CD14-positive monocyte (primary cell): ENCODE data around the gene ESYT1. TPM values are rescaled to one million over a fixed set of nuclear protein-coding genes. Genes with fewer than 3 reads are reported as not detected.
A peak's percentile ranks its signal among the peaks of the same experiment; 100 is the strongest.

ENCODE experiments used
- DNase-seq, 3 donors: peaks; one replicate each; pipeline ENCODE4 v3.0.0-alpha.2; 2011 to 2022
- H2AFZ ChIP-seq: 2 replicates; pipeline ENCODE4 v1.6.0; 2012; ENCODE audit warnings: mild to moderate bottlenecking, low read depth, low read length, inconsistent platforms; ENCODE audit not compliant: insufficient read depth, poor library complexity, severe bottlenecking
- H3K27ac ChIP-seq, 2 donors: 1 replicate in 1 of 2; 2 replicates in 1 of 2; pipeline ENCODE4 v1.5.1; 2012 to 2013; ENCODE audit warnings: low read length in 2 of 2, control low read depth in 1 of 2, inconsistent platforms in 1 of 2, low read depth in 1 of 2, mild to moderate bottlenecking in 1 of 2
- H3K27me3 ChIP-seq, 2 donors: one replicate each; pipeline versions ENCODE4 v1.6.0 to v1.6.1; 2011 to 2013; ENCODE audit warnings: low read length in 2 of 2; ENCODE audit not compliant: control insufficient read depth in 2 of 2, insufficient read depth in 2 of 2
- H3K36me3 ChIP-seq, 2 donors: replicated peaks in 1 of 2; 1 replicate in 1 of 2; 2 replicates in 1 of 2; pipeline versions ENCODE4 v1.5.1 to v1.6.1; 2012 to 2013; ENCODE audit warnings: low read length in 2 of 2, control low read depth in 1 of 2, inconsistent platforms in 1 of 2, mild to moderate bottlenecking in 1 of 2; ENCODE audit not compliant: insufficient read depth in 2 of 2, control insufficient read depth in 1 of 2
- H3K4me1 ChIP-seq, 2 donors: 1 replicate in 1 of 2; 2 replicates in 1 of 2; pipeline versions ENCODE4 v1.5.1 to v1.6.1; 2012 to 2013; ENCODE audit warnings: low read length in 2 of 2, control low read depth in 1 of 2, inconsistent platforms in 1 of 2, mild to moderate bottlenecking in 1 of 2, moderate library complexity in 1 of 2; ENCODE audit not compliant: insufficient read depth in 2 of 2, control insufficient read depth in 1 of 2
- H3K4me2 ChIP-seq: replicated peaks from 2 replicates; pipeline ENCODE3; 2012; ENCODE audit warnings: low read length, moderate library complexity, mild to moderate bottlenecking; ENCODE audit not compliant: poor library complexity, severe bottlenecking; ENCODE audit errors: extremely low read depth
- H3K4me3 ChIP-seq, 3 experiments: fragments of 200-600 bp in 1 of 3; sonication (generic) in 1 of 3; replicated peaks in 1 of 3; 1 replicate in 2 of 3; 2 replicates in 1 of 3; pipeline ENCODE4 v1.5.1; 2011 to 2013; ENCODE audit warnings: low read length in 3 of 3, mild to moderate bottlenecking in 3 of 3, control low read depth in 2 of 3, low read depth in 2 of 3, inconsistent platforms in 1 of 3, moderate library complexity in 1 of 3
- H3K79me2 ChIP-seq: 2 replicates; pipeline ENCODE4 v1.6.0; 2012; ENCODE audit warnings: mild to moderate bottlenecking, control low read depth, inconsistent platforms, low read length, moderate library complexity; ENCODE audit not compliant: insufficient read depth
- H3K9ac ChIP-seq: 2 replicates; pipeline ENCODE4 v1.6.0; 2017; ENCODE audit warnings: low read length, mild to moderate bottlenecking; ENCODE audit not compliant: insufficient read depth, poor library complexity, severe bottlenecking
- H3K9me3 ChIP-seq, 2 donors: replicated peaks in 1 of 2; 1 replicate in 1 of 2; 2 replicates in 1 of 2; pipeline versions ENCODE4 v1.5.1 to v1.6.1; 2012 to 2013; ENCODE audit warnings: low read length in 2 of 2, control low read depth in 1 of 2; ENCODE audit not compliant: control insufficient read depth in 1 of 2, insufficient read depth in 1 of 2
- H4K20me1 ChIP-seq: 2 replicates; pipeline ENCODE4 v1.6.0; 2012; ENCODE audit warnings: mild to moderate bottlenecking, low read length, control low read depth, moderate library complexity; ENCODE audit not compliant: insufficient read depth
- H3K27ac Mint-ChIP-seq, 7 donors: one replicate each; pipeline ENCODE4 v1.8.0; 2020; ENCODE audit warnings: mild to moderate bottlenecking in 7 of 7, mixed read lengths in 7 of 7, moderate library complexity in 6 of 7, inconsistent platforms in 2 of 7
- H3K27me3 Mint-ChIP-seq, 3 donors: one replicate each; pipeline ENCODE4 v1.8.0; 2021 to 2022; ENCODE audit warnings: low read depth in 3 of 3, mild to moderate bottlenecking in 3 of 3, mixed read lengths in 3 of 3, moderate library complexity in 3 of 3, inconsistent platforms in 1 of 3
- H3K36me3 Mint-ChIP-seq, 2 donors: one replicate each; pipeline ENCODE4 v1.8.0; 2020; ENCODE audit warnings: mixed read lengths in 2 of 2, inconsistent platforms in 1 of 2, mild to moderate bottlenecking in 1 of 2
- H3K4me1 Mint-ChIP-seq: one replicate; pipeline ENCODE4 v1.8.0; 2020; ENCODE audit warnings: mild to moderate bottlenecking, mixed read lengths
- H3K4me3 Mint-ChIP-seq, 2 donors: one replicate each; pipeline ENCODE4 v1.8.0; 2020; ENCODE audit warnings: mild to moderate bottlenecking in 2 of 2, mixed read lengths in 2 of 2, moderate library complexity in 1 of 2
- H3K9me3 Mint-ChIP-seq, 7 donors: one replicate each; pipeline ENCODE4 v1.8.0; 2020 to 2022; ENCODE audit warnings: mixed read lengths in 7 of 7, mild to moderate bottlenecking in 6 of 7, moderate library complexity in 6 of 7, inconsistent platforms in 2 of 7
- WGBS: methylation state at CpG from one replicate; pipeline ENCODE4 v1.1.5; 2013; ENCODE audit warnings: missing lambda C conversion rate; ENCODE audit not compliant: insufficient coverage; 5-methylcytosine and 5-hydroxymethylcytosine counted together
- intact Hi-C, 2 donors: fragments of 100-400 bp; cut with micrococcal nuclease; formaldehyde crosslinking; loops; one replicate each; pipeline versions ENCODE4 v1.15.0 to v1.15.1; 2023
- polyA plus RNA-seq, 3 donors: library from polyadenylated mRNA; depleted of rRNA in 1 of 3; unstranded in 2 of 3; stranded (reverse) in 1 of 3; fragments of 300-500 nt in 2 of 3; fragments of >200 nt in 1 of 3; fragmentation: Illumina TruSeq in 2 of 3; gene quantifications; 1 replicate in 2 of 3; 2 replicates in 1 of 3; pipeline ENCODE4 v1.2.3, GENCODE V29; 2012 to 2021
- TF ChIP-seq, protein P1 (sequence below): fragments of 200-600 bp; IDR thresholded peaks from one replicate; pipeline ENCODE4 v1.8.0; 2022; ENCODE audit warnings: antibody characterized with exemption, mild to moderate bottlenecking

The ESYT1 gene
- polyA plus RNA-seq, 3 donors = 74.2 to 81.1 (median 74.6) TPM

DNA sequence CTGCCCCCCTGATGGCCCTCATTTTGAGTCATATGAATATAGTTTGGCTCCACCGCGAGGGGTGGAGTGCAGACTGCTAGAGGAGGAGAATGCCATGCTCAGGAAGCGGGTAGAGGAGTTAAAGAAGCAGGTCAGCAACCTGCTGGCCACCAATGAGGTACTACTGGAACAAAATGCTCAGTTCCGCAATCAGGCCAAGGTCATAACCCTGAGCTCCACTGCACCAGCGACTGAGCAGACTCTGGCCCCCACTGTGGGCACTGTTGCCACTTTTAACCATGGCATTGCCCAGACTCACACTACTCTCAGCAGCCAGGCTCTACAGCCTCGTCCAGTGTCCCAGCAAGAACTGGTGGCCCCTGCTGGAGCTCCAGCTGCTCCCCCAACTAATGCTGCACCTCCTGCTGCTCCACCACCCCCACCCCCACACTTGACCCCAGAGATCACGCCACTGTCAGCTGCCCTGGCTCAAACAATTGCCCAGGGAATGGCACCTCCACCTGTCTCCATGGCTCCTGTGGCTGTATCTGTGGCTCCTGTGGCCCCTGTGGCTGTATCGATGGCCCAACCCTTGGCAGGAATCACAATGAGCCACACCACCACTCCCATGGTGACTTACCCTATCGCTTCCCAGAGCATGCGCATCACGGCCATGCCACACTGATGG is 6.7 kb upstream of the ESYT1 start:
- H3K4me3 ChIP-seq = no peak overlapping the region
- Mint-ChIP-seq H3K4me1 (peaks cover 55% of the 10 kb centered on the region), H3K4me3 (no peak overlapping the region), H3K27ac (peak overlapping the region in 2 of 7 donors; percentile 45 to 65), H3K36me3 (peaks cover 31 to 41% of the 10 kb centered on the region in 2 donors), H3K9me3 (no peaks in the 10 kb centered on the region), H3K27me3 (peaks cover 0 to 1% (median 0%) of the 10 kb centered on the region in 3 donors)
- H2AFZ ChIP-seq = no peak overlapping the region
- H3K4me2 ChIP-seq = no peak overlapping the region
- H3K9ac ChIP-seq = no peak overlapping the region
- DNase-seq = no peak
- peaks cover 47 to 58% of the 10 kb centered on the region in 2 donors for H3K4me1 ChIP-seq
- intact Hi-C loops = loop anchor here (5.0 to 10.0 kb wide), 2 partner anchors 66 to 343 kb away; partner anchors contain the start of genes SPRYD4 (in 2 of the 2) and SMARCC2 (in 1 of the 2)
- H3K27ac ChIP-seq = no peak overlapping the region
- peaks cover 16 to 31% of the 10 kb centered on the region in 2 donors for H3K36me3 ChIP-seq
- peaks cover 83% of the 10 kb centered on the region for H3K79me2 ChIP-seq
- no peaks in the 10 kb centered on the region for H3K9me3 ChIP-seq
- H4K20me1 ChIP-seq = peaks cover 28% of the 10 kb centered on the region
- TF ChIP-seq, protein P1, sequence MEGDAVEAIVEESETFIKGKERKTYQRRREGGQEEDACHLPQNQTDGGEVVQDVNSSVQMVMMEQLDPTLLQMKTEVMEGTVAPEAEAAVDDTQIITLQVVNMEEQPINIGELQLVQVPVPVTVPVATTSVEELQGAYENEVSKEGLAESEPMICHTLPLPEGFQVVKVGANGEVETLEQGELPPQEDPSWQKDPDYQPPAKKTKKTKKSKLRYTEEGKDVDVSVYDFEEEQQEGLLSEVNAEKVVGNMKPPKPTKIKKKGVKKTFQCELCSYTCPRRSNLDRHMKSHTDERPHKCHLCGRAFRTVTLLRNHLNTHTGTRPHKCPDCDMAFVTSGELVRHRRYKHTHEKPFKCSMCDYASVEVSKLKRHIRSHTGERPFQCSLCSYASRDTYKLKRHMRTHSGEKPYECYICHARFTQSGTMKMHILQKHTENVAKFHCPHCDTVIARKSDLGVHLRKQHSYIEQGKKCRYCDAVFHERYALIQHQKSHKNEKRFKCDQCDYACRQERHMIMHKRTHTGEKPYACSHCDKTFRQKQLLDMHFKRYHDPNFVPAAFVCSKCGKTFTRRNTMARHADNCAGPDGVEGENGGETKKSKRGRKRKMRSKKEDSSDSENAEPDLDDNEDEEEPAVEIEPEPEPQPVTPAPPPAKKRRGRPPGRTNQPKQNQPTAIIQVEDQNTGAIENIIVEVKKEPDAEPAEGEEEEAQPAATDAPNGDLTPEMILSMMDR = no peak
- 97% methylated on average over 8 of the region's 11 CpGs for WGBS
- H3K27me3 ChIP-seq = no peaks in the 10 kb centered on the region

DNA sequence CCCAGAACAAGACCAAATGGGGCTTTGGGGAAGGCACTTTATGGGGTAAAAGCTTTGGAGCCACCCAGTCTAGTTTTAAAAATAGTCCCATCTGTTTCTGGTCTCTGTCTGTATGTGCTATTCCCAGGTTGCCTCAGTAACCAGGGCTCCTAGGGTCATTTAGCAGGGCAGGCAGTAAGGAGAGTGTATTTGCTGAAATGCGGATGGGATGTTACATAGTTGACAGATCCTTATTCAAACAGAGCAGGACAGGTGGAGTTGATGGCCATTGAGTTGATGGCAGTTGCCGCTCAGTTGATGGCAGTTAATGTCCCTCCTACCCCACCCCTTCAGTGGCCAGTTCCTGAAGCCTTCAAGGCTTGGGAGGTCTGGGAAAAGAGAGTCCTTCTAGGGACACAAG is 5.4 kb upstream of the ESYT1 start:
- Histone ChIP-seq H3K4me3 (no peak overlapping the region), H3K4me2 (no peak overlapping the region), H3K79me2 (peaks cover 72% of the 10 kb centered on the region), H3K4me1 (peaks cover 53 to 65% of the 10 kb centered on the region in 2 donors), H4K20me1 (peaks cover 28% of the 10 kb centered on the region), H3K36me3 (peaks cover 16 to 31% of the 10 kb centered on the region in 2 donors), H3K27ac (peak overlapping the region in 1 of 2 donors; percentile 53), H2AFZ (no peak overlapping the region), H3K9ac (no peak overlapping the region), H3K9me3 (no peaks in the 10 kb centered on the region), H3K27me3 (no peaks in the 10 kb centered on the region)
- no CpG with 5 or more reads among the region's 2 CpGs for WGBS
- Mint-ChIP-seq H3K27ac (peak overlapping the region in 3 of 7 donors; percentile 7 to 46 (median 31)), H3K4me3 (no peak overlapping the region), H3K27me3 (peaks cover 0 to 1% (median 1%) of the 10 kb centered on the region in 3 donors), H3K36me3 (peaks cover 26 to 37% of the 10 kb centered on the region in 2 donors), H3K4me1 (peaks cover 62% of the 10 kb centered on the region), H3K9me3 (no peaks in the 10 kb centered on the region)
- TF ChIP-seq, protein P1 = no peak
- intact Hi-C loops = loop anchor here (5.0 to 10.0 kb wide), 2 partner anchors 65 to 342 kb away; partner anchors contain the start of genes SPRYD4 (in 2 of the 2) and SMARCC2 (in 1 of the 2)
- no peak for DNase-seq
